Measurements from ENCODE around the gene GMDS. TPM values are rescaled to one million over a fixed set of nuclear protein-coding genes. Genes with fewer than 3 reads are reported as not detected.
"Not testable (repeated sequence)": the region's sequence is repeated elsewhere in the genome, so short reads cannot be mapped to it uniquely, and the experiment has no call there.

Gene GMDS
- total RNA-seq, 1 donor from 2014 or later, result 34.0 TPM

GRCh38 chr6:1695546-1696462 is 549.6 kb downstream of the GMDS start:
- Mint-ChIP-seq H3K27me3 (ENCODE audit: low read depth) (no peaks in the 10 kb centered on the region), H3K36me3 (ENCODE audit: low read depth) (peaks cover 5% of the 10 kb centered on the region), H3K4me3 (ENCODE audit: unreplicated experiment) (no peak overlapping the region), H3K4me1 (ENCODE audit: low read depth) (peaks cover 57% of the 10 kb centered on the region), H3K9me3 (ENCODE audit: low read depth) (peaks cover 9% of the 10 kb centered on the region), H3K27ac (ENCODE audit: unreplicated experiment) (peak overlapping the region; percentile 77)
- DNase-seq (ENCODE audit: low spot score), result no peak
- no peak for TF ChIP-seq CTCF (IDR thresholded peaks at IDR 0.05)

- H3K4me3 Mint-ChIP-seq (ENCODE audit: unreplicated experiment); H3K27ac Mint-ChIP-seq (ENCODE audit: unreplicated experiment); H3K36me3 Mint-ChIP-seq (ENCODE audit: low read depth); H3K27me3 Mint-ChIP-seq (ENCODE audit: low read depth); DNase-seq (ENCODE audit: low spot score); H3K9me3 Mint-ChIP-seq (ENCODE audit: low read depth): not testable (repeated sequence)
- H3K4me1 Mint-ChIP-seq (ENCODE audit: low read depth), result peaks cover 48% of the 10 kb centered on the region
Observed at GRCh38 chr6:1691828-1692227, 553.6 kb downstream of the GMDS start.

DNA sequence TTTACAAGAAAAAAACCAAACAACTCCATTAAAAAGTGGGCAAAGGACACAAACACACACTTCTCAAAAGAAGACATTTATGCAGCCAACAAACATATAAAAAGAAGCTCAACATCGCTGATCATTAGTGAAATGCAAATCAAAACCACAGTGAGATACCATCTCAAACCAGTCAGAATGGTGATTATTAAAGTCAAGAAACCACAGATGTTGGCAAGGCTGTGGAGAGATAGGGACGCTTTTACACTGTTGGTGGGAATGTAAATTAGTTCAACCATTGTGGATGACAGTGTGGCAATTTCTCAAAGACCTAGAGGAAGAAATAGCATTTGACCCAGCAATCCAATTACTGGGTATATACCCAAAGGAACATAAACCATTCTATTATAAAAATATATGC is 554.7 kb downstream of the GMDS start:
- peaks cover 48% of the 10 kb centered on the region for H3K4me1 Mint-ChIP-seq (ENCODE audit: low read depth)
- not testable (repeated sequence) for H3K9me3 Mint-ChIP-seq (ENCODE audit: low read depth); H3K27me3 Mint-ChIP-seq (ENCODE audit: low read depth); H3K27ac Mint-ChIP-seq (ENCODE audit: unreplicated experiment); H3K4me3 Mint-ChIP-seq (ENCODE audit: unreplicated experiment); DNase-seq (ENCODE audit: low spot score); H3K36me3 Mint-ChIP-seq (ENCODE audit: low read depth)

GRCh38 chr6:1689141-1689540 is 556.3 kb downstream of the GMDS start:
- no peaks in the 10 kb centered on the region for H3K27me3 Mint-ChIP-seq (ENCODE audit: low read depth)
- H3K4me3 Mint-ChIP-seq (ENCODE audit: unreplicated experiment), result no peak overlapping the region
- TF ChIP-seq CTCF (IDR thresholded peaks at IDR 0.05), result no peak
- H3K27ac Mint-ChIP-seq (ENCODE audit: unreplicated experiment), result no peak overlapping the region
- H3K36me3 Mint-ChIP-seq (ENCODE audit: low read depth), result peaks cover 5% of the 10 kb centered on the region
- peaks cover 9% of the 10 kb centered on the region for H3K9me3 Mint-ChIP-seq (ENCODE audit: low read depth)
- H3K4me1 Mint-ChIP-seq (ENCODE audit: low read depth), result peaks cover 48% of the 10 kb centered on the region
- no peak for DNase-seq (ENCODE audit: low spot score)

GRCh38 chr6:1688396-1688795 is 557.0 kb downstream of the GMDS start:
- peak overlapping the region; percentile 52 for H3K27ac Mint-ChIP-seq (ENCODE audit: unreplicated experiment)

GRCh38 chr6:1687402-1687801 is 558.0 kb downstream of the GMDS start:
- H3K27me3 Mint-ChIP-seq (ENCODE audit: low read depth), result no peaks in the 10 kb centered on the region
- H3K9me3 Mint-ChIP-seq (ENCODE audit: low read depth), result peaks cover 5% of the 10 kb centered on the region
- H3K36me3 Mint-ChIP-seq (ENCODE audit: low read depth), result peaks cover 2% of the 10 kb centered on the region
- no peak for TF ChIP-seq CTCF (IDR thresholded peaks at IDR 0.05)
- H3K4me1 Mint-ChIP-seq (ENCODE audit: low read depth), result peaks cover 50% of the 10 kb centered on the region
- H3K4me3 Mint-ChIP-seq (ENCODE audit: unreplicated experiment), result no peak overlapping the region
- H3K27ac Mint-ChIP-seq (ENCODE audit: unreplicated experiment), result peak overlapping the region; percentile 98
- no peak for DNase-seq (ENCODE audit: low spot score)

More at GRCh38 chr6:1688396-1688795, 557.0 kb downstream of the GMDS start:
- no peak for DNase-seq (ENCODE audit: low spot score)
- peaks cover 50% of the 10 kb centered on the region for H3K4me1 Mint-ChIP-seq (ENCODE audit: low read depth)
- H3K9me3 Mint-ChIP-seq (ENCODE audit: low read depth), result peaks cover 9% of the 10 kb centered on the region
- H3K4me3 Mint-ChIP-seq (ENCODE audit: unreplicated experiment), result no peak overlapping the region
- no peak for TF ChIP-seq CTCF (IDR thresholded peaks at IDR 0.05)
- H3K36me3 Mint-ChIP-seq (ENCODE audit: low read depth), result peaks cover 5% of the 10 kb centered on the region
- H3K27me3 Mint-ChIP-seq (ENCODE audit: low read depth), result no peaks in the 10 kb centered on the region
